A673 (cell line): ENCODE measurements around the gene SMARCA2. TPM values are rescaled to one million over a fixed set of nuclear protein-coding genes. Genes with fewer than 3 reads are reported as not detected.

Experiments used
- BruUV-seq: library from RNA; stranded (reverse); fragments of 400-500 nt; replicated peaks from 2 replicates; lab custom pipeline; 2021; lab: Mats Ljungman, UMichigan
- CTCF ChIA-PET: fragments of 300-600 bp; sonication (Branson Sonifier 250); formaldehyde crosslinking; loops from one replicate; lab custom pipeline; 2022; ENCODE audit warnings: antibody characterized with exemption; lab: Charles Lee
- POLR2A ChIA-PET: fragments of 300-600 bp; sonication (Branson Sonifier 250); formaldehyde crosslinking; loops from one replicate; lab custom pipeline; 2022; ENCODE audit warnings: antibody characterized with exemption; ENCODE audit not compliant: low non-redundant PET; lab: Charles Lee
- DNase-seq: peaks from one replicate; pipeline ENCODE4 v3.0.0-alpha.2; 2015; ENCODE audit warnings: low spot score
- H3K27ac ChIP-seq: fragments of 200-600 bp; sonication (generic); 2 replicates; pipeline ENCODE4 v1.5.1; 2016; ENCODE audit warnings: mixed run types, low read depth, mild to moderate bottlenecking, mixed read lengths, antibody characterized with exemption, low read length; ENCODE audit not compliant: poor library complexity, severe bottlenecking
- H3K27me3 ChIP-seq: fragments of 200-600 bp; sonication (generic); replicated peaks from 2 replicates; pipeline ENCODE4 v1.6.1; 2017; ENCODE audit warnings: mixed run types, low read depth, mild to moderate bottlenecking, mixed read lengths, antibody characterized with exemption, low read length; ENCODE audit not compliant: insufficient read depth, poor library complexity
- H3K36me3 ChIP-seq: fragments of 200-600 bp; sonication (generic); 2 replicates; pipeline ENCODE4 v1.6.1; 2016; ENCODE audit warnings: mixed run types, mild to moderate bottlenecking, mixed read lengths, antibody characterized with exemption, low read length; ENCODE audit not compliant: insufficient read depth, poor library complexity, severe bottlenecking
- H3K4me1 ChIP-seq: fragments of 200-600 bp; sonication (generic); 2 replicates; pipeline ENCODE4 v1.6.1; 2017; ENCODE audit warnings: mixed run types, mild to moderate bottlenecking, mixed read lengths, antibody characterized with exemption, low read length; ENCODE audit not compliant: insufficient read depth, poor library complexity, severe bottlenecking
- H3K4me3 ChIP-seq: fragments of 200-600 bp; sonication (generic); 2 replicates; pipeline ENCODE4 v1.5.1; 2016; ENCODE audit warnings: low read depth, mixed run types, mild to moderate bottlenecking, mixed read lengths, low read length; ENCODE audit not compliant: poor library complexity, severe bottlenecking
- H3K9me3 ChIP-seq: fragments of 200-600 bp; sonication (generic); 2 replicates; pipeline ENCODE4 v1.6.1; 2016; ENCODE audit warnings: mixed run types, low read depth, mild to moderate bottlenecking, mixed read lengths, antibody characterized with exemption, low read length; ENCODE audit not compliant: poor library complexity, severe bottlenecking
- EZH2 ChIP-seq: fragments of 200-600 bp; sonication (generic); IDR thresholded peaks from 2 replicates; pipeline ENCODE4 v1.6.1; 2017; ENCODE audit warnings: borderline replicate concordance, low read depth, mild to moderate bottlenecking, mixed read lengths, antibody characterized with exemption, low read length; ENCODE audit not compliant: poor library complexity, severe bottlenecking
- intact Hi-C: fragments of 100-400 bp; cut with micrococcal nuclease; formaldehyde crosslinking; loops from one replicate; pipeline ENCODE4 v1.10.0; 2022; ENCODE audit not compliant: unreplicated experiment
- total RNA-seq: library from RNA; stranded (reverse); gene quantifications from 2 replicates; pipeline ENCODE4 v1.2.3, GENCODE V29; 2021
- TF ChIP-seq, protein P1 (sequence below): fragments of 300-800, 200-600 bp; sonication (generic); conservative IDR thresholded peaks from 2 replicates; pipeline ENCODE4 v1.5.1; 2017; ENCODE audit warnings: low read depth, mild to moderate bottlenecking, antibody characterized with exemption, low read length, moderate library complexity, mixed read lengths

SMARCA2 gene
- total RNA-seq, 1 experiment from 2014 or later: 69.0 TPM

DNA sequence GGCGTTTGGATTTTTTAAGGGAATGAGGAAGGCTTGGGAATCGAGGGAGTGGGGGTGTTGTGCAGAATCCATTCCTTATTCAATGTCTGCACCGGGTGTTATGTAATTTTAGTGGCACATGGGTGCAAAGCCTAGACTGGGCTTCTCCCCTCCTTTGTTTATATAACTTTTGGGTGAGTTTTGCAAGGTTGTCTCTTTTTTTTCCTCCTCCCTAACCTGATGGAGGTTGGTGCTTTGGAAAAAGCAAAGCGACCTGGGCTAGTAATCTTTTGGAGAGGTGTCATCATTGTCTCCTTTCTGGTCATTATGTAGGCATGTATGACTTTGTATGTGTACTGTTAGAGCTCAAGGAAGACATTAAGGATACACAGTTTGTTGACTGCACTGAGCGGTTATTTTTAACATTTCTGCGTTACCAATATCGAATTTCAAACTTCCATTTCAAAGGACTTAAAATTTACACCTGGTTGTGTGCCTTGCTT lies 3.1 kb downstream of the SMARCA2 start:
- Histone ChIP-seq H3K4me1 (peaks cover 13% of the 10 kb centered on the region), H3K27ac (peak overlapping the region; percentile 84), H3K27me3 (no peaks in the 10 kb centered on the region), H3K36me3 (no peaks in the 10 kb centered on the region), H3K9me3 (no peaks in the 10 kb centered on the region), H3K4me3 (peak overlapping the region; percentile 85)
- TF ChIP-seq, protein P1, sequence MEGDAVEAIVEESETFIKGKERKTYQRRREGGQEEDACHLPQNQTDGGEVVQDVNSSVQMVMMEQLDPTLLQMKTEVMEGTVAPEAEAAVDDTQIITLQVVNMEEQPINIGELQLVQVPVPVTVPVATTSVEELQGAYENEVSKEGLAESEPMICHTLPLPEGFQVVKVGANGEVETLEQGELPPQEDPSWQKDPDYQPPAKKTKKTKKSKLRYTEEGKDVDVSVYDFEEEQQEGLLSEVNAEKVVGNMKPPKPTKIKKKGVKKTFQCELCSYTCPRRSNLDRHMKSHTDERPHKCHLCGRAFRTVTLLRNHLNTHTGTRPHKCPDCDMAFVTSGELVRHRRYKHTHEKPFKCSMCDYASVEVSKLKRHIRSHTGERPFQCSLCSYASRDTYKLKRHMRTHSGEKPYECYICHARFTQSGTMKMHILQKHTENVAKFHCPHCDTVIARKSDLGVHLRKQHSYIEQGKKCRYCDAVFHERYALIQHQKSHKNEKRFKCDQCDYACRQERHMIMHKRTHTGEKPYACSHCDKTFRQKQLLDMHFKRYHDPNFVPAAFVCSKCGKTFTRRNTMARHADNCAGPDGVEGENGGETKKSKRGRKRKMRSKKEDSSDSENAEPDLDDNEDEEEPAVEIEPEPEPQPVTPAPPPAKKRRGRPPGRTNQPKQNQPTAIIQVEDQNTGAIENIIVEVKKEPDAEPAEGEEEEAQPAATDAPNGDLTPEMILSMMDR: no peak
- no peak for TF ChIP-seq EZH2
- ChIA-PET POLR2A (no interaction called here), CTCF (no interaction called here)
- intact Hi-C loops: loop anchor here (1.0 to 10.0 kb wide), 5 partner anchors 69 to 197 kb away; no protein-coding TSS in a partner anchor
- DNase-seq: no peak
- BruUV-seq: TSS peak; percentile 32

DNA sequence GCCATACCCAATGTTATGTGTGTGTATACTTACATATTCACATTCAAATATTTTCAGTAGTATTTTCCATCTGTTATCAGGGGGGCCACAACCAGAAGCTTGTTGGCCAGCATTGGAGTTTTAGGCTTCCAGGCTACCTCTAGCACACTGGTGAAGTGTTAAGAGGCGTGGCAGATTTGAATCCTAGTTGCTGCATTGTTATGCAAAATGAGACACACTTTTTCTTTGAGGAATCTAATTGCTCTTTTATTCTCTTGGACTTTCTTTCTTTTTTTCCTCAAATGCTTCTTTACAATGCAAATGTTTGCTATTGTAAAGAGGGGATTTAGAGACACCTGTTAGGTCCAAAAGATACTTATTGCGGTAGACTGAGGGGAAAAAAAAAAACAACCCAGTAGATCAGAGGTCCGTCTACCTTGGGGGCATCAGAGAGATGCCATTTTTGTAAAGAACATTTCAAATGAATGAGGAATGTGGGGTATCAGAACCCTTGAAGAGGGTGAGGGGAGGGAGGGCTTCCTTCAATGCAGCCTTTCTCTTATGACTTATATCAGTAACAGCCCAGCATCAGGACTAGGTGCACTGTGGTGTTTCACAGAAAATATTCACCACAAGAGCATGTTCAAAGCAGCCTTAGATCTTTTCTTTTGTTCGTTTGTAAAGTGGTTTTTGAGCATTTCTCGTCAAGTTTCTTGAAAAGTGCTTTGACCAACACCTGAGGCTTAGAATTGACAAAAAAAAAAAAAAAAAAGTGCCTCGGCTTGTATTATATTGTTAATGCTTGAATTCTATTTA lies 3.8 kb downstream of the SMARCA2 start:
- H3K9me3 ChIP-seq: no peaks in the 10 kb centered on the region
- peak overlapping the region; percentile 85 for H3K4me3 ChIP-seq
- no peaks in the 10 kb centered on the region for H3K36me3 ChIP-seq
- BruUV-seq: no TSS peak
- no peaks in the 10 kb centered on the region for H3K27me3 ChIP-seq
- intact Hi-C loops: loop anchor here (1.0 to 10.0 kb wide), 5 partner anchors 68 to 196 kb away; no protein-coding TSS in a partner anchor
- no peak for DNase-seq
- no peak overlapping the region for H3K27ac ChIP-seq
- H3K4me1 ChIP-seq: peaks cover 12% of the 10 kb centered on the region
- TF ChIP-seq EZH2: no peak
- CTCF ChIA-PET: no interaction called here
- POLR2A ChIA-PET: no interaction called here

DNA sequence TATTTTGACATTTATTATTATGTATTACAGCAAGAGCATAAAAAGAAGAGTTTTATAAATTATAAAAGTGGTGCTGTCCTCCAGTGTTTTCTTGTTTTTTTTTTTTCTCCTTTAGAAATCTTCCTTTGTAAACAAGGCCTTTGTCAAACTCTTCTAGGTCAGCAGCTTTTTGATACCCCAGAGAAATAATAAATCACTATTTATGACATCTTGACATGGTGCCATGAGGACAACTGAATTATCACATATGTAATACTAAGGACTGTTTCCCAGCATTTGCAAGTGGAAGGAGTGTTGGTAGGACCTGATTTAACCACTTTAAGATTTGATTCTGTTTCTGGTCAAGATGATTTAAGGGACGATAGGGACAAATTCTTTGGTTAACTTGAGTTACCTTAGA lies 4.6 kb downstream of the SMARCA2 start:
- no TSS peak for BruUV-seq
- TF ChIP-seq EZH2: no peak
- TF ChIP-seq, protein P1: no peak
- Histone ChIP-seq H3K36me3 (no peaks in the 10 kb centered on the region), H3K27me3 (no peaks in the 10 kb centered on the region), H3K4me3 (no peak overlapping the region), H3K4me1 (peaks cover 11% of the 10 kb centered on the region), H3K27ac (no peak overlapping the region), H3K9me3 (no peaks in the 10 kb centered on the region)
- no peak for DNase-seq
- intact Hi-C loops: loop anchor here (5.0 to 10.0 kb wide), 4 partner anchors 68 to 195 kb away; no protein-coding TSS in a partner anchor
- CTCF ChIA-PET: no interaction called here
- POLR2A ChIA-PET: no interaction called here
